Choroid plexus epithelial cell (primary cell): Measurements from ENCODE around the gene ST6GALNAC3.

Experiments used
- DNase-seq: peaks from one replicate; pipeline ENCODE4 v3.0.0-alpha.2; 2010; ENCODE audit warnings: low read depth
- H3K4me3 ChIP-seq: 2 replicates; pipeline ENCODE4 v1.5.1; 2011; ENCODE audit warnings: low read depth, mild to moderate bottlenecking, control low read depth, low read length, moderate library complexity
- TF ChIP-seq, protein P1 (sequence below): conservative IDR thresholded peaks from 2 replicates; pipeline ENCODE4 v1.5.1; 2011; ENCODE audit warnings: low read depth, mild to moderate bottlenecking, control low read depth, inconsistent platforms, low read length, moderate library complexity

The ST6GALNAC3 gene

DNA sequence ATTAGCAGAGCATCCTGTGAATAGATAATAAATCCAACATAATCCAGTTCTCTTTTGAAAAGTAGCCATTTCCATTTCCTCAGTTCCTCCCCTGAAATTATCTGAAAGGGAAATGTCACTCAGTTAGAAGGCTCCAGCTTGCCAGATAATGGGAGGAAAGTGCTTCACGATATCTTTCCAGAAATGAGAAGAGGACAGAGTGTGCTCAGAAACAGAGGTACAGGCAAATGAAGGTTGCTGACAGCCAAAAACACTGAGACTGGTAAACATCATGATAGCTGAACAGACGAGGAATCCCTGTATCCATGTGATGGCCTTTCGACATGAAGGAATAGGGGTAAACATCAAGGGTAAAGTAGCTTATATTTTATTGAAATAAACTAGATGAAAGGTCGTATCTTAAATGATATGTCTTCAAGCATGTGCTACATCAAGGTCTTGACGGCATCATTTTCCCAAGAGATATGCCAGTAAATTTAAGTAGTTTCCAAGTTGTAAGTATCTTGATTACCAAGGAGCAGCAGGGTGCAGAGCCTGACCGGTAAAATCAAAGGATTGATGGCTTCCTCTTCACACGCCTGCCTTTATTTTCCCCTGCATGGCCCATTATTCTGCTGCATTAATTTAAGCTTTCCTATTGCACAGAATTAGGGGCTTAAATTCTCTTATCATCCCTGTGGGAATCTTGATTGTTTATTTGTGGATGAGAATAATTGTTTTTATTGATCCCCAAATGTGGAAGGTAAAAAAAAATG lies 548.4 kb downstream of the ST6GALNAC3 start:
- no peak overlapping the region for H3K4me3 ChIP-seq
- DNase-seq = no peak
- TF ChIP-seq, protein P1, sequence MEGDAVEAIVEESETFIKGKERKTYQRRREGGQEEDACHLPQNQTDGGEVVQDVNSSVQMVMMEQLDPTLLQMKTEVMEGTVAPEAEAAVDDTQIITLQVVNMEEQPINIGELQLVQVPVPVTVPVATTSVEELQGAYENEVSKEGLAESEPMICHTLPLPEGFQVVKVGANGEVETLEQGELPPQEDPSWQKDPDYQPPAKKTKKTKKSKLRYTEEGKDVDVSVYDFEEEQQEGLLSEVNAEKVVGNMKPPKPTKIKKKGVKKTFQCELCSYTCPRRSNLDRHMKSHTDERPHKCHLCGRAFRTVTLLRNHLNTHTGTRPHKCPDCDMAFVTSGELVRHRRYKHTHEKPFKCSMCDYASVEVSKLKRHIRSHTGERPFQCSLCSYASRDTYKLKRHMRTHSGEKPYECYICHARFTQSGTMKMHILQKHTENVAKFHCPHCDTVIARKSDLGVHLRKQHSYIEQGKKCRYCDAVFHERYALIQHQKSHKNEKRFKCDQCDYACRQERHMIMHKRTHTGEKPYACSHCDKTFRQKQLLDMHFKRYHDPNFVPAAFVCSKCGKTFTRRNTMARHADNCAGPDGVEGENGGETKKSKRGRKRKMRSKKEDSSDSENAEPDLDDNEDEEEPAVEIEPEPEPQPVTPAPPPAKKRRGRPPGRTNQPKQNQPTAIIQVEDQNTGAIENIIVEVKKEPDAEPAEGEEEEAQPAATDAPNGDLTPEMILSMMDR = no peak

DNA sequence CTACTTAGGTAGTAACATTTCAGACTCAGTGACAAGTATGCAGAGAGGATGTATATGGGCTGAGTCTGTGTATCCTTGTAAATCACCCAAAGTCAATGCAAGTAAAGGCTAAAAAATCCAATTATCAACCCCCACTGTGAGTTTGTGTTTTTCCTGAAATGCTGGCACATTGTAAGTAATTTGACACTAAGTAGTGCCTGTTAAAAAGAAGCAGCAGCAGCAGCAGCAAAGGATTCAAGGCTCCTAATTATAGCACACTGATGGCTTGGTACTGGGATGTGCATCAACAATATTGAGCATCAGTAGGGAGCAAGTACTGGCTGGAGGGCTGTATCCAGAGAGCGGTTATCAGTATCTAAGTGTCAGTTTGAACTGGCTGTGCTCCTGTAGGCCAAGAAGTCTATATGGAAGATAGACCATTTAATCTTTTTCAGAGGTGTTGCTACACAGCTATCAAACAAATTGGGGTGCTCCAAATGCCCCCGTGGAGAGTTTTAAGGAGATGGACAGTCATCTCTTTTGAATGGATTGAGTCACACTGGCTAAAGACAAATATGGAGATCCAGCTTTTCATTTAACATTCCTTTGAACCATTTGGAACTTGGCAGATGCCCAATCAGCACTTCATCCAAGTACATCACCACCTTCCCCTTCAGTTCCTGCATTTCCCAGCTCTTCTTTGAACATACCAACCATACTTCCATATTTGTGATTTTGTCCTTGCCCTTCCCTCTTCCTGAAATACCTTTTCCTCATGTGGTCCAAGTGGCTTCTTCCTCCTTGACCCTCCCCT lies 551.5 kb downstream of the ST6GALNAC3 start:
- no peak overlapping the region for H3K4me3 ChIP-seq
- TF ChIP-seq, protein P1 = no peak
- no peak for DNase-seq

DNA sequence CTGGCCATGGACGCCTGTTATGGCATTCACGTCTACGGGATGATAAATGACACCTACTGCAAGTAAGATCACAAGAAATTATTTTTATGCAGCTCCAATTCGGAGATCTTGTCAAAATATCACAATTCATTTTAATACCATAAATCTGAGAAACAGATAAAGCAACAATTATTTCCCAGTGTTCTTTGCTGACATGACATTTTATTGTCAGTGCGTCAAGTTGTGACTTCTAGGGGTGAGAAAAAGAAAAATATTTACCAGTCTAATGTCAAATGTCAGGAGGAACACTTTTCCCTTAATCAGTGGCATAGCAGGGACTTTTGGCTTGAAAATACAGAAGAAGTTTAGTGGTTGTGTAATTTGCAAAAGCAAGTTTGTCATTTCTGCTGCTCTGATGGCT lies 553.0 kb downstream of the ST6GALNAC3 start:
- TF ChIP-seq, protein P1 = no peak
- DNase-seq = no peak
- H3K4me3 ChIP-seq = no peak overlapping the region

DNA sequence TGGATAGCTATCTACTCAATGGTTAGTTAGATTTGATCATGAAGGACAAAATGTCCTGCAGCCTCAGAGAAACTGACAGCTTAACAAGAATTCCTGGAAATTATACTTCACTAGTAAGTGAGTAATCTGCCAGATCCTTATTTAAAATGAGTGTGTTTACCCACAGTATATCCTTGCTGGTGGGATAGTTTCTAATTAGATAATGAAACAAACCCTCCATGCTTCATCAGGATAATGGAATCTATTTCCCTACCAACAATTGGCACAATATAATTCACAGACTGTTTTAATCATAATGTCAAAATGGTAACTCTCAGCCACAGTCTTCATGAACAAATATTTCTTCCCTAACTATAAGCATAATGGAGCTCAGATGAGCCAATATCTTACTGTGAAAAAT lies 553.4 kb downstream of the ST6GALNAC3 start:
- no peak for DNase-seq
- H3K4me3 ChIP-seq = no peak overlapping the region
- TF ChIP-seq, protein P1 = no peak

DNA sequence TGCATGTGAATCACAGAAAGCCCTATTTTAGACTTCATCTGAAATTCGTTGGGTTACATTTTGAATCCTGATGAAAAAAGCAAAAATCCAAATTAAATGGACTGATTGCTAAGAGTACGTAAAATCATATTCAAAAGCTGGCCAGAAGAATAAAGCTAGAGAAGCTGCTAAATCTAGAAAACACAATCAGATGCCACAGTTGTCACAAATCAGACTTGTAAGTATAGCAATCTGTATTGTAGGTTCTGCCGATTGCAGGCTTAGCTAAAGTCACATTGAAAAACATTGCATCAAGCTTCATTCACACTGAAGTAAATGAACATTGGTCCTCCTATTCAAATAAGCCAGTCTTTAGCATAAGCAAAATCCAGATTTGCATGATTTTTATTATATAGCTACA lies 557.6 kb downstream of the ST6GALNAC3 start:
- no peak overlapping the region for H3K4me3 ChIP-seq
- DNase-seq = no peak
- TF ChIP-seq, protein P1 = no peak

DNA sequence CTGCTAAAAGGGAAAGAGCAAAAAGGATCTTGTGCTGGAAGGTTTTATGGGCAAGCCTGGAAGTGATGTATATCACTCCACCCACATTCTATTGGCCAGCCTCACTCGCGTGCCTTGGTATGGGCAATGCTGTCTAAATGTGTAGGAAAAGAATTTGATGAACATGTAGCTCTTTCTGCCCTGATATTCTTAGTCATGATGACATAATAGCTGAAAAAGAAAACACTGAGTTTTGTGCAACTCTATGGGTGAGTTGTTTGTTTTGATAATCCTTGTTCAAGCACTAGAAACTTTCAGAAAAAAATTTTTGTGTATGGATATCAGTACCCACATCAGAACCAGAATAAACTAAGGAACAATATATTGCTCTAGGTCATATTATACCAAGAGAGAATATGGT lies 561.2 kb downstream of the ST6GALNAC3 start:
- TF ChIP-seq, protein P1 = no peak
- no peak overlapping the region for H3K4me3 ChIP-seq
- DNase-seq = peak; percentile 12
